GM11168 (cell line): ENCODE measurements around the gene LHPP.

Experiments
- in situ Hi-C: fragments of 300-500 bp; cut with MboI; formaldehyde crosslinking; loops from one replicate; pipeline ENCODE4 v1.12.0; 2022; ENCODE audit warnings: low sequenced_read_pairs; ENCODE audit not compliant: unreplicated experiment

The LHPP gene

DNA sequence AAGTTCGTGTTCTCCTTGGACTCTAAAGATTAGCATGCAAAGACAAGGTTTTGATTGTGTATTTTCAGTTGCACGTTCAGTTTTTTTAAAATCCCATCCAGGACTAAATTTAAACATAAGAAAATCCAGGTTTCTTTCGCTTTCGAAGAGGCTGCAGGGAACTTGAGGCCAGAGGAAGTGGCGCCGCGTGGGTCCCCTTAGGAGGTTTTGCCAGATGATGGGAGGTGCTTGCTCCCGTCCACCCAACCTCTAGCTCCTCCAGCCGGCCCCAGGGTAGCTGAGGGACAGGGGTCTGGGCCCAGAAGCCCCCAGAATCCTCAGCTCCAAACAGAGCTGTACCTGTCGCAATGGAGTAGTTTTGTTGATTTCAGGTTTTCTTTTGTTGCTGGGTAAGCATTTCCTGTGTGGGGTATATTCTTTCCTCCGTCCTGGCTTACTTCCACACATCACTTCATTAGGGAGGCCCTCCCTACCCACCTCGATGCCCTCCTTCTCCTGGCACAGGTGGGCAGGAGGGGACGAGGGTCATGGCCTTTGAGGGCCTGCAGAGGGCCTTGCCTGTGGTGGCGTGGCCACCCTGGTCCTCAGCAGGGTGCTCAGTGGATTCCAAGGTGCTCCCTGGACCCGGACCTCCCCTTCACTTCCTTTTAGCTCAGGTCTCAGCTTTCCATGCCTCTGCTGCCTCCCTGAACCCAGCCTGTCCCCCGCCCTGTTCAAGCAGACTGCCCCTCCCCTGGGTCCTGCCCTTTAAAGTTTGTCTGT lies 32.6 kb downstream of the LHPP start:
- in situ Hi-C loops = no loop called here

- in situ Hi-C loops = no loop called here
These were observed 33.5 kb downstream of the LHPP start for GRCh38 chr10:124495162-124495561.

DNA sequence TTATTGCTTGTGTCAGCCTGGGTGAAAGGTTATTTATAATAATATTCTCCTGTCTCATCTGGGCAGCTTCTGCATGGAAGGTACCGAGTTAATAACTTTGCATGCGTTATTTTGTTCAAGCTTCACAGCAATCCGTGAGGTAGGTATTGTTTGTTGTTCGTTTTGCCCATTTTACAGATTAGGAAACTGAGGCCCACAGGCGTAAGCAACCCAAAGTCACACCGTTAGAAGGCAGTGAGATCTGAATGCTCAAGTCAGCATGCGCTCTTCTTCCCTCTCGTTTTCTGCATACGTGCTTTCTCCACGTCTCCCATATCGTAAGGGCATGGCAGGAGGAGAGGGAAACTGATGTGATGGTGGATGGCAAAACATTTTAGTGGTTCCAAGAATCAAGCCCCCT lies 34.1 kb downstream of the LHPP start:
- in situ Hi-C loops = no loop called here

DNA sequence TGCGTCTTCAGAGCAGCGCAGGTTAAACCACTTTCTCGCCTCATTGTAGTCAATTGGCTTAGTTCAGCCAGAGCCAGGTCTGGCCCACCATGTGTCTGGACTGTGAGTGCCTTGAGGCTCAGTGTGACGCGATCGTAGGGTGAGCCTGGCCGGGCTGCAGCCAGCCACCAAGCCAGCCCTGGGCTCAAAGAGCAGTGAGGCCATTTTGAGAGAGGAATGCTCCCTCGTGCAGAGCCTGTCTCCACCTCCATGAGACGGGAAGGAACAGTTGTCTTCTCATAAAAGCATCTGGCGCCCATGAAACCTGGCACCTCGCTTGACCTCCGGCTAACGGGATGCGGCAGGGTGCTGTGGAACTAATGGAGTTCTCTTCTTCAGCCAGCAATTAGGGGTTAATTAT lies 34.5 kb downstream of the LHPP start:
- in situ Hi-C loops = no loop called here

DNA sequence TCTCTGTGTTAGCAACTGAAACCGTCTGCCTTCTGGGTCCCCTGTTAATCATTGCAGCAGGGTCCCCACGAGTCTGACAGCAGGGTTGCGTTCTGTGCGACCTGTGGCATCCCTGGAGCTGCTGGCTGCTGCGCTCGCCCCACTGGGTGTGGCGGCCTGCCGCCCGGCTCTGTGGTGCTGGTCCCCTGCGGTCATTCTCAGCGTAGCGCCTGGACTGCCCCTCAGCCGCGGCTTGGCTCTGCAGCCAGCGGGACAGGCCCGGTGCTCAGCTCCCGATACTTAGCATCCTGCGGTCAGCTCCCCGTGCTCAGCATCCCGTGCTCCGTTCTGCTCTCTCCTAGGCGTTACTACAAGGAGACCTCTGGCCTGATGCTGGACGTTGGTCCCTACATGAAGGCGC lies 35.0 kb downstream of the LHPP start:
- in situ Hi-C loops = no loop called here

GRCh38 chr10:124497196-124497881 lies 35.7 kb downstream of the LHPP start:
- in situ Hi-C loops = no loop called here

DNA sequence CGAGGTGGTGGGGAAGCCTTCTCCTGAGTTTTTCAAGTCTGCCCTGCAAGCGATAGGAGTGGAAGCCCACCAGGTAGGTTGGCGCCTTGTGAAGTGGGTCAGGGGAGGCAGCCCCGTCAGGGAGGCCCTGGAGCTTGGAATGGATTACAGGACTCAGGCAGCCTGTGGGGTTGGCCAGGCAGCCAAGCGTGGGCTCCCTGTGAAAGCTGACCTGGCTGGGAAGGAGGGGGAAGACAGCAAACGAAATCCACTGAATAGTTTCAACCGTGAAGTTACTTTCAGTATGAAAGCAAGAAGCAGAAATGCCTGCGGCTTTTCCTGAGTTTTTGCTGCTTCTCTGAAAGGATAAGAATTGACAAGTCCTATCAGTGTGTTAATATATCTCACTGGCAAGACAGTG lies 36.4 kb downstream of the LHPP start:
- in situ Hi-C loops = no loop called here

- in situ Hi-C loops = no loop called here
These were observed 39.1 kb downstream of the LHPP start for GRCh38 chr10:124500757-124501156.

DNA sequence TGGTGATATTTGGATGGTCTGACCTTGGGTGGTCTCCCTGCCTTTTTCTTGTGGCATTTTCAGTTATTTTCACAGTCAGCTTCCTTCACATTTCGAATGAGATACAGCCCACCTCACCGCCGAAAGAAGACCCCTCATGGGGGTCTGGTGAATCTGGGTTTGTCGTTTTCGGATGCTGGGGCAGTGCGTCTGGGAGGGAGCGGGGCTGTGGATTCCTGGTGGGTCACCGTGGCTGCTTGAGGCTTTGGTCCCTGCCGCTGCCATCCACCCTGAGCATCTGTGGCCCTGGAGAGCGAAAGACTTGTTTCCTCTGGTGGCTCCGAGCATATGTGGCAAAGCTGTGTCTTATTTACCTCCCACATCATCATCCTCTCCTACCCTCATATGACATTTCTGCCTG lies 43.1 kb downstream of the LHPP start:
- in situ Hi-C loops = no loop called here

- in situ Hi-C loops = no loop called here
These were observed 43.7 kb downstream of the LHPP start for GRCh38 chr10:124505279-124505678.

DNA sequence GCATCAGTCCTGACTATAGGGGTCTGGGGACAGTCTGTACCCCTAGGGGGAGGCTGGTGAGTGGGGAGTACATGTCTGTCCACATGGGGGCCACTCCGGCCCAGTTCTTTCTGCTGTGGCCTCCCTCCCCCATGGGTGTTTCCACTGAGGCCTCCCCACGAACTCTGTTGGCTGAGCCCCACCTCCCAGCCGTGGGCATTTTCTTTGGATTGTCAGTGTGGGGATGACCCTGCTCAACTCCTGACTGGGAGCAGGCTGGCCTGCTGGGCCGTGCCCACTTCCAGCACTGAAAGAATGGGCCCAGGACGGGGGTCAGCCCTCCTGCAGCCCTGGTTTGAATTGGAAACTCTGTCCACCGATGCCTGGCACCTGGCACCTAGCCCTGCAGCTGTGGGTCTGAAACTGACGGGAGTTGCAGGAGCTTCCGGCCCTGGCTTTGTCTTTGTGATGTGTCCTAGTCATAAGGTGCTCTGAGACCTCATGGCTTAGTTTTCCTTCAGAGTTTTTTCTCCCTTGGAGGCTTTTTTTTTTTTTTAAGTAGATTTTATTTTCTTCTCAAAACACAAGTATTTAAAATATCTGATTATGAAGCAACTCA lies 46.5 kb downstream of the LHPP start:
- in situ Hi-C loops = no loop called here

GRCh38 chr10:124508907-124509454 lies 47.4 kb downstream of the LHPP start:
- in situ Hi-C loops = no loop called here

GRCh38 chr10:124509880-124510632 lies 48.4 kb downstream of the LHPP start:
- in situ Hi-C loops = no loop called here

GRCh38 chr10:124510759-124511158 lies 49.1 kb downstream of the LHPP start:
- in situ Hi-C loops = no loop called here

DNA sequence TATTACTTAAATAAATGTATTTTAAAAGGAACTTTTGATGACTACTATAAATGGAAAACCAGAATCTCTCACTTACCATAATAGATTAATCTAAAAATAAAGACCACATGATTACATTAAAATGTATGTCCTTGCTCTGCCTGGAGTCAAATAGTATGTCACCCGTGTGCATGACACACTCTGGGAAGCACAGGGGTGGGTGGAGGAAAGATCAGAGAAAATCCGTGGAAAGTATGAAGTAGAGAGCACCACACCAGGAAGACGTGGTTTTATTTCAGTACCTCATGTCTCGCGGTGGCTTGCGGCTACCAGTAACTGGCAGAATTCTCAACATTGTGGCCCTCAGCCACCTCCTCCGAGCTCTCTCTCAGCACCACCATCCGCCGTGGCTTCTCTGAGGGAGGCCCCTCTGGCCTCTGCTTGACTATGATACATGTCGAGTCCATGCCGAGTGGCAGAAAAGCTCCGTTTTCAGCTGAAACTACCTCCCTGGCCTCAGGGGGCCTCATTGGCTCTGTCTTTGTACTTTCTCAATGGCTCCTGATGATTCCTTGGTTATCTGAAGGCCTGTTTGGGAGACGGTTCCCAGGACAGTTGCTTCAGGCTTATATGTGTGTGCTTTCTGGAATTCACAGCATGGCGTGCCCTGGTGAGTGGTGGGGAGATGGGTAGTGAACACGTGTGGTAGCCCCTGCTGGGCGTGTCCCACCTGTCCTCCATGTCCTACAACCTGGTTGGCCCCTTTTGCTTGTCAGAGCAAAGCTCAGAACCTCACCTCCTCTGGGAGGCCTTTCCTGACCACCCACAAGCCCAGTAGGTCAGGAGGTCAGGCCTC lies 49.8 kb downstream of the LHPP start:
- in situ Hi-C loops = no loop called here

GRCh38 chr10:124512040-124512428 lies 50.4 kb downstream of the LHPP start:
- in situ Hi-C loops = no loop called here

DNA sequence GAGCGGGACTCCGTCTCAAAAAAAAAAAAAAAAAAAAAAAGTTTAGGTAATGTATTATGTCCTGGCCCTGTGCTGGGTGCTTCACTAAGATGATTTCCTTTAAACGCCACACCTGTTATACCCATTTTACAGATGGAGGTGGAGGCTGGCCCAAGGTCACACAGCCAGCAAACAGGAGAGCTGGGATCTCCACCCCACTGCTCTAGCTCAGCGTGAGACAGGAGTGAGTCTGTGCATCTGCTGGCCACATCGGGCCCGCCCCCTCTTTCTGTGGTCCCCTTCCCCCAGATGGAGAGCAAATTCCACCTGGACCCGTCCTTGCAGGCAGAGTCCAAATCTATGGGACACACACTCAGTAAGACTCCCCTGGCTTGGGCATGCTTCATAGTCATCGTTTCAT lies 51.0 kb downstream of the LHPP start:
- in situ Hi-C loops = no loop called here

- in situ Hi-C loops = no loop called here
These were observed 53.8 kb downstream of the LHPP start for GRCh38 chr10:124515244-124515970.

GRCh38 chr10:124516181-124516580 lies 54.6 kb downstream of the LHPP start:
- in situ Hi-C loops = no loop called here
